ENCODE results near the gene ANTXR2. TPM values are rescaled to one million over a fixed set of nuclear protein-coding genes. Genes with fewer than 3 reads are reported as not detected.

ANTXR2 gene
- total RNA-seq, 2 experiments from 2014 or later: not detected

DNA sequence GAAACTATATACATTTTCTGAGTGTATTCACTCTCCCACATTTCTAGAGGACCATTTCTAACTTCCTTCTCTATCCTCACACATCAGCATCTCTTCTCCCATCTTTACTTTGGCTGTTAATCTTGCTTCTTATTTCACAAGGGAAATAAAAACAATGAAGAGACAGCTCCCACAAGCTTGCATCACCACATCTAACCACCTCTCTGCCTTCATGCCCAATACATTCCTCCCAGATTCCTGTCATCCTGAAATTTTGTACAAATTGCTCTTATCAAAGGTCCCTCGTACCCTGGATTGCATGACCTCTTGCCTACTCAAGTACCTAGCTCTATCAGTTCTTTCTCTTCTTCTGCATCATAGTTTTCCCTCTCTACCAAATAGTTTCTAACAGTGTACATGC is 215.2 kb downstream of the ANTXR2 start:
- H3K4me1 ChIP-seq (ENCODE audit: insufficient read depth, low read length, poor library complexity, severe bottlenecking): no peaks in the 10 kb centered on the region
- no peaks in the 10 kb centered on the region for H4K20me1 ChIP-seq (ENCODE audit: insufficient read depth, low read length)
- H3K4me3 ChIP-seq (ENCODE audit: low read depth, low read length, poor library complexity, severe bottlenecking): no peak overlapping the region
- H3K79me2 ChIP-seq (ENCODE audit: insufficient read depth, low read depth, low read length): no peaks in the 10 kb centered on the region
- CTCF ChIA-PET (ENCODE audit: unreplicated experiment): no interaction called here
- no peak for DNase-seq (ENCODE audit: low spot score)
- H3K9me2 ChIP-seq (ENCODE audit: insufficient read depth, low read length): no peaks in the 10 kb centered on the region
- H3K36me3 ChIP-seq (ENCODE audit: insufficient read depth, low read length): no peaks in the 10 kb centered on the region
- intact Hi-C loops (cut with micrococcal nuclease; ENCODE audit: unreplicated experiment): no loop called here
- H3K27ac ChIP-seq (ENCODE audit: low read depth, low read length, poor library complexity, severe bottlenecking): no peak overlapping the region
- H3K9me3 ChIP-seq (ENCODE audit: low read length): no peaks in the 10 kb centered on the region
- H2AFZ ChIP-seq (ENCODE audit: low read length): no peak overlapping the region
- no TSS peak for BruUV-seq (replicated peaks)
- H3K4me2 ChIP-seq (ENCODE audit: low read length): no peak overlapping the region
- POLR2A ChIA-PET: no interaction called here
- TF ChIP-seq, protein P1, sequence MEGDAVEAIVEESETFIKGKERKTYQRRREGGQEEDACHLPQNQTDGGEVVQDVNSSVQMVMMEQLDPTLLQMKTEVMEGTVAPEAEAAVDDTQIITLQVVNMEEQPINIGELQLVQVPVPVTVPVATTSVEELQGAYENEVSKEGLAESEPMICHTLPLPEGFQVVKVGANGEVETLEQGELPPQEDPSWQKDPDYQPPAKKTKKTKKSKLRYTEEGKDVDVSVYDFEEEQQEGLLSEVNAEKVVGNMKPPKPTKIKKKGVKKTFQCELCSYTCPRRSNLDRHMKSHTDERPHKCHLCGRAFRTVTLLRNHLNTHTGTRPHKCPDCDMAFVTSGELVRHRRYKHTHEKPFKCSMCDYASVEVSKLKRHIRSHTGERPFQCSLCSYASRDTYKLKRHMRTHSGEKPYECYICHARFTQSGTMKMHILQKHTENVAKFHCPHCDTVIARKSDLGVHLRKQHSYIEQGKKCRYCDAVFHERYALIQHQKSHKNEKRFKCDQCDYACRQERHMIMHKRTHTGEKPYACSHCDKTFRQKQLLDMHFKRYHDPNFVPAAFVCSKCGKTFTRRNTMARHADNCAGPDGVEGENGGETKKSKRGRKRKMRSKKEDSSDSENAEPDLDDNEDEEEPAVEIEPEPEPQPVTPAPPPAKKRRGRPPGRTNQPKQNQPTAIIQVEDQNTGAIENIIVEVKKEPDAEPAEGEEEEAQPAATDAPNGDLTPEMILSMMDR (conservative IDR thresholded peaks at IDR 0.05; ENCODE audit: low read length): no peak

DNA sequence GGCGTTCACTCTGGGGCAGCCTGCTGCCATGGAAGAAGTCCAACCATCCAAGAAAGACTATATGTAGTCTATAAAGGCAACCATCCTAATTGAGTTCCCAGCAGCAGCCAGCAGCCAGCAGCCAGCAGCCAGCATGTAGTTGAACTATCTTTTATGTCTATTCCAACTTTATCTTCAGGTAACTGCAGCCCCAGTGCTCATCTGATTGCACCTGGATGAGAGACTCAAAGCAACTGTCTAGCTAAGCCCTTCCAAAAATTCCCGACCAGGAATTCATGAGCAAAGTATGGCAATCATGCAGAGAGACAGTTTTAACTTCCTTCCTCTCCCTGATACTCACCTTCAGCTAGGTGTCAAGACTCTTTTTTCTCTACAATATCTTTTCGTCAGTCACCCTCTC is 216.8 kb downstream of the ANTXR2 start:
- Histone ChIP-seq H3K36me3 (ENCODE audit: insufficient read depth, low read length) (no peaks in the 10 kb centered on the region), H2AFZ (ENCODE audit: low read length) (no peak overlapping the region), H3K4me3 (ENCODE audit: low read depth, low read length, poor library complexity, severe bottlenecking) (no peak overlapping the region), H3K79me2 (ENCODE audit: insufficient read depth, low read depth, low read length) (no peaks in the 10 kb centered on the region), H4K20me1 (ENCODE audit: insufficient read depth, low read length) (no peaks in the 10 kb centered on the region), H3K9me2 (ENCODE audit: insufficient read depth, low read length) (no peaks in the 10 kb centered on the region), H3K4me2 (ENCODE audit: low read length) (no peak overlapping the region), H3K9me3 (ENCODE audit: low read length) (no peaks in the 10 kb centered on the region), H3K27ac (ENCODE audit: low read depth, low read length, poor library complexity, severe bottlenecking) (no peak overlapping the region), H3K4me1 (ENCODE audit: insufficient read depth, low read length, poor library complexity, severe bottlenecking) (no peaks in the 10 kb centered on the region)
- TF ChIP-seq, protein P1 (conservative IDR thresholded peaks at IDR 0.05; ENCODE audit: low read length): no peak
- TF ChIP-seq EZH2phosphoT487 (IDR thresholded peaks at IDR 0.05; ENCODE audit: borderline replicate concordance, low read depth, low read length): no peak
- CTCF ChIA-PET (ENCODE audit: unreplicated experiment): no interaction called here
- POLR2A ChIA-PET: no interaction called here
- intact Hi-C loops (cut with micrococcal nuclease; ENCODE audit: unreplicated experiment): no loop called here
- no peak for DNase-seq (ENCODE audit: low spot score)
- BruUV-seq (replicated peaks): no TSS peak

DNA sequence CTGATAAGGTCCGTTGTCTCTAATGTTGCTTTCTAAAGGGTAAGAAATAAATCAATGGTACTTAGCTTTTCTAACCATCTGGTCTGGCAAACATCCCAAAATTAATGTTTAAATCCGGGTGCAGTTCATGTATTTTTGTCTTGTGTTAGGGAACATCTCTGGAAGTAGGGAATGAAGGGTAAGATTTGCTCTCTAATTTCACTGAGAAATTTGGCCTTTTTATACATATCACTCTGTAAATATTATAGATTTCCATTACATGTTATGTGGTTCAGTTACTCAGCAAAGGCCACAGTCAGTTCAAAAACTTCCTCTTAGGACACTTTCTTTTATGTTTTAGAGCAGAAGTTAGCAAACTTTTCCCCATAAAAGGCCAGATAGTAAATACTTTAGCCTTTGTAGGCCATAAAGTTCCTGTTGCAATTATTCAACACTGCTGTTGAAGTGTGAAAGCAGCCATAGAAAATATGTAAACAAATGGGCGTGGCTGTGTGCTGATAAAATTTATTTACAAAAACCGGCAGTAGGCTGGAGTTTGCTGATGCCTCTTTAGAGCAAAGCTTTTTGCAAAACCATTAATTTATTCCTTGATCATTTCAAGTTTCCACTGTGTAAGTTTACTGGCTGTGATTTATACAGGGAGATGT is 218.1 kb downstream of the ANTXR2 start:
- TF ChIP-seq EZH2phosphoT487 (IDR thresholded peaks at IDR 0.05; ENCODE audit: borderline replicate concordance, low read depth, low read length): no peak
- TF ChIP-seq, protein P1 (conservative IDR thresholded peaks at IDR 0.05; ENCODE audit: low read length): no peak
- no TSS peak for BruUV-seq (replicated peaks)
- no peak overlapping the region for H2AFZ ChIP-seq (ENCODE audit: low read length)
- H3K4me2 ChIP-seq (ENCODE audit: low read length): no peak overlapping the region
- H3K79me2 ChIP-seq (ENCODE audit: insufficient read depth, low read depth, low read length): no peaks in the 10 kb centered on the region
- no peaks in the 10 kb centered on the region for H3K9me2 ChIP-seq (ENCODE audit: insufficient read depth, low read length)
- intact Hi-C loops (cut with micrococcal nuclease; ENCODE audit: unreplicated experiment): no loop called here
- ChIA-PET POLR2A (no interaction called here), CTCF (ENCODE audit: unreplicated experiment) (no interaction called here)
- H3K4me1 ChIP-seq (ENCODE audit: insufficient read depth, low read length, poor library complexity, severe bottlenecking): no peaks in the 10 kb centered on the region
- H4K20me1 ChIP-seq (ENCODE audit: insufficient read depth, low read length): no peaks in the 10 kb centered on the region
- no peak for DNase-seq (ENCODE audit: low spot score)
- H3K27ac ChIP-seq (ENCODE audit: low read depth, low read length, poor library complexity, severe bottlenecking): no peak overlapping the region
- H3K4me3 ChIP-seq (ENCODE audit: low read depth, low read length, poor library complexity, severe bottlenecking): no peak overlapping the region
- no peaks in the 10 kb centered on the region for H3K36me3 ChIP-seq (ENCODE audit: insufficient read depth, low read length)
- H3K9me3 ChIP-seq (ENCODE audit: low read length): no peaks in the 10 kb centered on the region
